BLaER1 (cell line): Measurements from ENCODE around the gene MALAT1.

Experiments used
- H3K27ac ChIP-seq: shearing (Covaris generic); formaldehyde crosslinking; 2 replicates; pipeline ENCODE4 v1.8.1; 2022
- H3K27me3 ChIP-seq: shearing (Covaris generic); formaldehyde crosslinking; 2 replicates; pipeline ENCODE4 v1.8.1; 2022
- H3K36me3 ChIP-seq: shearing (Covaris generic); formaldehyde crosslinking; 2 replicates; pipeline ENCODE4 v1.8.1; 2022
- H3K4me1 ChIP-seq: shearing (Covaris generic); formaldehyde crosslinking; 2 replicates; pipeline ENCODE4 v1.8.1; 2022
- H3K4me2 ChIP-seq: shearing (Covaris generic); formaldehyde crosslinking; 2 replicates; pipeline ENCODE4 v1.8.1; 2022
- H3K4me3 ChIP-seq: shearing (Covaris generic); formaldehyde crosslinking; 2 replicates; pipeline ENCODE4 v1.8.1; 2022
- H3K9ac ChIP-seq: shearing (Covaris generic); formaldehyde crosslinking; 2 replicates; pipeline ENCODE4 v1.8.1; 2022
- H3K9me3 ChIP-seq: shearing (Covaris generic); formaldehyde crosslinking; 2 replicates; pipeline ENCODE4 v1.8.1; 2022
- H4K20me1 ChIP-seq: shearing (Covaris generic); formaldehyde crosslinking; 2 replicates; pipeline ENCODE4 v1.8.1; 2022
- Cebpa-rat ChIP-seq: shearing (Covaris generic); IDR thresholded peaks from 2 replicates; pipeline ENCODE4 v1.8.1; 2022

The MALAT1 gene

DNA sequence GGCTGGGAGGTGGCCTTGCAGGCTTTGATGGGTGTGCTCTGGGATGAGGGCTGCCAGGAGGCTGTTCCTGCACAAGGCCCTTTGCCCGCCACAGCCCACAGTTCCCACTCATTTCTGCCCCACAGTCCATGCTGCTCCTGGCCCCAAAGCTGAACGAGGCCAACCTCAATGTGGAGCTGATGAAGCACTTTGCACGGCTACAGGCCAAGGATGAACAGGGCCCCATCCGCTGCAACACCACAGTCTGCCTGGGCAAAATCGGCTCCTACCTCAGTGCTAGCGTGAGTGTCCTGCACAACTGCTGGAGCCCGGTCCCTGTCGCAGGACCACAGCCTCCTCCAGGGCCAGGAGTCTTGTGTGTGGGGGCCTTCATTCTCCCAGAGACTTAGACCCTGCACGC, 36.3 kb downstream of the MALAT1 start:
- Histone ChIP-seq H3K4me3 (no peak overlapping the region), H3K36me3 (peaks cover 85% of the 10 kb centered on the region), H3K9ac (no peak overlapping the region), H3K27ac (no peak overlapping the region), H3K27me3 (no peaks in the 10 kb centered on the region), H3K4me1 (peaks cover 31% of the 10 kb centered on the region), H3K9me3 (no peaks in the 10 kb centered on the region), H3K4me2 (no peak overlapping the region), H4K20me1 (peaks cover 47% of the 10 kb centered on the region)
- TF ChIP-seq Cebpa-rat: no peak

DNA sequence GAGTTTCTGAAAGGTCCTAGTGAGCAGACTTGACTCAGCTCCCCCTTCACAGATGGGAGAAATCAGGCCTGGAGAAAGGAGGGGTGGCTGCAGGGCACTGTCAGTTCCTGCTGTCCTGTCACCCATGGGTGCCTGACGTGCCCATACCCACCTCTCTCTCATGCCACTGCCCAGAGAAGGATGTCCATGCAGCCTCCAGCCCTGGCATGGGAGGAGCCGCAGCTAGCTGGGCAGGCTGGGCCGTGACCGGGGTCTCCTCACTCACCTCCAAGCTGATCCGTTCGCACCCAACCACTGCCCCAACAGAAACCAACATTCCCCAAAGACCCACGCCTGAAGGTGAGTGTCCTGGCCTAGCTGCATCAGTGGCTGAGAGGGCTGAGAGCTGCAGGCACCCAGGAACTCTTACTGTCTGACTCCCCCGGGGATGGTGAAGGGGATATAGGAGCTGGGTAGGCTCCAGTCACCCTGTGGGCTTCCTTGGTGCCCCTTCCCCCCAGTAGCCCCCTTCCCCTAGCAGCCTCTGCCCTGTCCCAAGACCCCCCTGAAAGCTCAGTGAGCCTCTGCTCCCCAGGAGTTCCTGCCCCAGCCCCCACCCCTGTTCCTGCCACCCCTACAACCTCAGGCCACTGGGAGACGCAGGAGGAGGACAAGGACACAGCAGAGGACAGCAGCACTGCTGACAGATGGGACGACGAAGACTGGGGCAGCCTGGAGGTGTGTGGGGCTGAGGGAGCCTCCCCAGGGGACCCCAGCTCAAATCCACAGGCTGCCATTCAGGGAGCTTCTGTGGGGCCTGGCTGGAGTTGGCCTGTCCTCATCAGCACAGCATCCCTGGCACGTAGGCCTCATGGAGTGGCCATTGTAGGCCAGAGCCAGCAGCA, 37.8 kb downstream of the MALAT1 start:
- H3K4me3 ChIP-seq: no peak overlapping the region
- no peak for TF ChIP-seq Cebpa-rat
- H4K20me1 ChIP-seq: peaks cover 40% of the 10 kb centered on the region
- peaks cover 70% of the 10 kb centered on the region for H3K36me3 ChIP-seq
- H3K27me3 ChIP-seq: no peaks in the 10 kb centered on the region
- peaks cover 39% of the 10 kb centered on the region for H3K4me1 ChIP-seq
- 0 out of 2 replicates have a peak overlapping the region, but pooled peaks have one; percentile 42 for H3K4me2 ChIP-seq
- H3K27ac ChIP-seq: peak overlapping the region; percentile 20; the same call in 1 of the 2 replicates
- H3K9ac ChIP-seq: peak overlapping the region; percentile 15; the same call in 1 of the 2 replicates
- H3K9me3 ChIP-seq: no peaks in the 10 kb centered on the region

DNA sequence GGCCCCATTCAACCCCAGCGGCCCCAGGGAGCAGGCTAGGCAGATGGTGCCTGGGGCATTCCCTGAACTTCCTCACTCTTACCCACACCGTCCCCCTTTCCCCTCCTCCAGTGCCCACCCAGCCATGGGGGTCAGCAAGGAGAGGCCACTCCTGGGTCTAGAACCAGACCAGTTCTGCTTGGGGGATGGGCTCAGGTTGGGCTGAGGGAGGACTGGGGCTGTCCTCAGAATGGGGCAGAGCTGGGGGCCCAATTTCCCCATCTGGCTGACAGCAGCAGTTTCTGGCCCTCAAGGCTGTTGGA, 38.4 kb downstream of the MALAT1 start:
- H3K4me2 ChIP-seq: peak overlapping the region; percentile 42; the same call in 1 of the 2 replicates
- peak overlapping the region; percentile 20; the same call in 1 of the 2 replicates for H3K27ac ChIP-seq
- H3K9ac ChIP-seq: peak overlapping the region; percentile 15; the same call in 1 of the 2 replicates

DNA sequence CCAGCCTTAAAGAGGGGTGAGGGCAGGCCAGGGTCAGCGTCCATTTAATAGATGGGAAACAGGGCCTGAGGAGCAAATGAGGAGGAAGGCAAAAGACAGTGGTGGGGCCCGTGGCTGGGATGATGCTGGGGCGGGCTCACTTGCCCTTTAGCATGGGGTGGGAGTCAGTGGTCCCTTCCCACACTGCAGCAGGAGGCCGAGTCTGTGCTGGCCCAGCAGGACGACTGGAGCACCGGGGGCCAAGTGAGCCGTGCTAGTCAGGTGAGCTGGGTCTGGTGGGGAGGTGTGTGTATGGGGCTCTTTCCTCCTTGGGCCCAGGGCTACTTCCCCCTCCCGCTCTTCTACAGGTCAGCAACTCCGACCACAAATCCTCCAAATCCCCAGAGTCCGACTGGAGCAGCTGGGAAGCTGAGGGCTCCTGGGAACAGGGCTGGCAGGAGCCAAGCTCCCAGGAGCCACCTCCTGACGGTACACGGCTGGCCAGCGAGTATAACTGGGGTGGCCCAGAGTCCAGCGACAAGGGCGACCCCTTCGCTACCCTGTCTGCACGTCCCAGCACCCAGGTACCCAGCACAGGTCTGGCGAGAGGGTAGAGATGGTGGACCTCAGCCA, 38.9 kb downstream of the MALAT1 start:
- Histone ChIP-seq H3K27me3 (no peaks in the 10 kb centered on the region), H3K9ac (peak overlapping the region; percentile 15; the same call in 1 of the 2 replicates), H4K20me1 (peaks cover 40% of the 10 kb centered on the region), H3K9me3 (no peaks in the 10 kb centered on the region), H3K4me2 (peak overlapping the region; percentile 42), H3K4me3 (no peak overlapping the region), H3K4me1 (peaks cover 49% of the 10 kb centered on the region), H3K36me3 (peaks cover 59% of the 10 kb centered on the region), H3K27ac (peak overlapping the region; percentile 20)
- TF ChIP-seq Cebpa-rat: no peak

More for the DNA sequence above, 38.4 kb downstream of the MALAT1 start:
- H3K27me3 ChIP-seq: no peaks in the 10 kb centered on the region
- H3K4me1 ChIP-seq: peaks cover 45% of the 10 kb centered on the region
- H3K4me3 ChIP-seq: no peak overlapping the region
- peaks cover 40% of the 10 kb centered on the region for H4K20me1 ChIP-seq
- no peak for TF ChIP-seq Cebpa-rat
- no peaks in the 10 kb centered on the region for H3K9me3 ChIP-seq
- peaks cover 64% of the 10 kb centered on the region for H3K36me3 ChIP-seq

DNA sequence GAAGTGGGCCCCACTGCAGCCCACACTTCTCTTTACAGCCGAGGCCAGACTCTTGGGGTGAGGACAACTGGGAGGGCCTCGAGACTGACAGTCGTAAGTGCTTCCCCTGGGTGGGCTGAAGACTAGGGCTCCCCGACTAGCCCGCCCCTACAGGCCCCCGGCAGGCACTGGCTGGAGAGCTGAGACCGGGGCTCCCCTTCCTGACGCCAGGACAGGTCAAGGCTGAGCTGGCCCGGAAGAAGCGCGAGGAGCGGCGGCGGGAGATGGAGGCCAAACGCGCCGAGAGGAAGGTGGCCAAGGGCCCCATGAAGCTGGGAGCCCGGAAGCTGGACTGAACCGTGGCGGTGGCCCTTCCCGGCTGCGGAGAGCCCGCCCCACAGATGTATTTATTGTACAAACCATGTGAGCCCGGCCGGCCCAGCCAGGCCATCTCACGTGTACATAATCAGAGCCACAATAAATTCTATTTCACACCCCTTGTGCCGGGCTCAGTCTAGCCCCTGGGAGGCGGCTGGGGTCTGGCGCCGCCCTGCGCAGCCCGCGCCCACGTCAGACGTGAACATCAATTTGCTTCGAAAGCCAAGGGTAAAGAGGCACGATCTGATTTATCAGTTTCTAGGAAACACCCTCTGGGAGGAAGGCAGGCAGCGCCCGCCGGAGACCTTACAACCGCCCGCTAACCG, 39.5 kb downstream of the MALAT1 start:
- Histone ChIP-seq H3K4me2 (peak overlapping the region; percentile 42), H3K36me3 (peaks cover 53% of the 10 kb centered on the region), H3K9me3 (no peaks in the 10 kb centered on the region), H3K27me3 (no peaks in the 10 kb centered on the region), H3K4me1 (peaks cover 56% of the 10 kb centered on the region), H4K20me1 (peaks cover 40% of the 10 kb centered on the region), H3K9ac (no peak overlapping the region), H3K27ac (peak overlapping the region; percentile 20; the same call in 1 of the 2 replicates), H3K4me3 (no peak overlapping the region)
- TF ChIP-seq Cebpa-rat: no peak

DNA sequence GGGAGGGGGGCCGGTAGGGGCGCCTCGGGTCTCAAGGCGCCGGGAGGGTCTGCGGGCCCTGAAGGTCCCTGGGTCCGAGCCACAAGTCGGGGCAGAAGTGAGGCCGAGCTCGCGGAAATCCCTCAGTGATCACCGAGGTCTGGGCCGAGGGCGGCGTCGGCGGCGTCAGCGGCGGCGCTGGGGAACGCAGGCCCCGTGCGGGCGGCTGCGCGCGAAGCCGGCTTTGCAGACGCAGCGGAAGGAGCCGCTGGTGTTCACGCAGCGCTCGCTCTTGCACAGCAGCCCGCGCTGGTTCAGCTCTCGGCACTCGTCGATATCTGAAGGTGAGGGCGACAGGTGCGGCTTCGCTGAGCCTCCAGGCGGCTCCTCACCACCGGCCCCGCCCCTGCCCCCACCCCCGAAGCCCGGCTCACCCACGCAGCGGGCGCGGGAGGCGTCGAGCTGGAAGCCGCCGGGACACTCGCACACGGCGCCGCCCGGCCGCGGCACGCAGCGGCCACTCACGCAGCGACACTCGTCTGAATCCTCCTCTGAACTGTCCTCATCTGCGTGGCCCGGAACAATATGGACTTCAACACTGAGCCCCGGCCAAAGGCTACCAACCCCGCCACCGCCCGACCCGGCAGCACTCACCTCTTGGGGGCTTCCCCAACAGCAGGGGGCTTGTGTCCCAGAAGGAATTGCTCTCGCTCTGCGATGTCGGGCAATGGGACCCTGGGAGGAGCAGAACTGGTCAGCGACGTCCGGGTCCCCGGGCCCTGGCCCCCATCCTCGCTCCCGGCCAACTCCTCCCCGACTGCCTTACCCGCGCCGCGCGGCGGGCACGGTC, 40.3 kb downstream of the MALAT1 start:
- H3K9me3 ChIP-seq: no peaks in the 10 kb centered on the region
- peak overlapping the region; percentile 70 for H3K4me3 ChIP-seq
- H4K20me1 ChIP-seq: peaks cover 40% of the 10 kb centered on the region
- H3K27me3 ChIP-seq: no peaks in the 10 kb centered on the region
- H3K4me1 ChIP-seq: peaks cover 63% of the 10 kb centered on the region
- peak overlapping the region; percentile 80 for H3K9ac ChIP-seq
- H3K36me3 ChIP-seq: peaks cover 45% of the 10 kb centered on the region
- no peak for TF ChIP-seq Cebpa-rat
- H3K4me2 ChIP-seq: peak overlapping the region; percentile 100
- peak overlapping the region; percentile 89 for H3K27ac ChIP-seq

DNA sequence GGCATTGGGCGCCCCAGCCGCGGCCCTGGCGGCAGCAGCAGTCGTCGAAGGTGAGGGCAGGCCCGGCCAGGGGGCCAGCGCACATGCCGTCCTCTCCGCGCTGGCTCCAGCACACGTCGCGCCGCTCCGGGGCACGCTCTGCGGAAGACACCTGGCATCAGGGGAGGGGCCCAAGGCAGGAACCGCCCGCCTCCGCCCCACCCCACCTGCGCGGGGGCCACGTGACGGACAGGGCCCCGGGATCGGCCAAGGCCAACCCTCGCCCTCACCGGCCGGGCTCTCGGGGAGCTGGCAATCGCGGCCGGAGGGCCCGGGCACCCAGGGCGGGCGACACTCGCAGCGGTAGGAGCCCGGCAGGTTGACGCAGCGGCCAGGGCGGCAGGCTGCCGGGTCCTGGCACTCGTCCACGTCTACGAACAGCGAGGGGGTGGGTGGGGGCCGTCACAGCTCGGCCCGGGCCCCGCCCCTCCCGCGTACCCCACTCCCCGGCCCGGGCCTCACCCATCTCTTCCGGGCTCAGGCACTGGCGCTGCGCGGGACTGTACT, 41.0 kb downstream of the MALAT1 start:
- TF ChIP-seq Cebpa-rat: no peak
- no peaks in the 10 kb centered on the region for H3K27me3 ChIP-seq
- H3K9me3 ChIP-seq: no peaks in the 10 kb centered on the region
- peak overlapping the region; percentile 100 for H3K4me2 ChIP-seq
- H3K36me3 ChIP-seq: peaks cover 41% of the 10 kb centered on the region
- peaks cover 70% of the 10 kb centered on the region for H3K4me1 ChIP-seq
- H3K27ac ChIP-seq: peak overlapping the region; percentile 89
- H3K9ac ChIP-seq: peak overlapping the region; percentile 80
- peaks cover 40% of the 10 kb centered on the region for H4K20me1 ChIP-seq
- H3K4me3 ChIP-seq: peak overlapping the region; percentile 70

DNA sequence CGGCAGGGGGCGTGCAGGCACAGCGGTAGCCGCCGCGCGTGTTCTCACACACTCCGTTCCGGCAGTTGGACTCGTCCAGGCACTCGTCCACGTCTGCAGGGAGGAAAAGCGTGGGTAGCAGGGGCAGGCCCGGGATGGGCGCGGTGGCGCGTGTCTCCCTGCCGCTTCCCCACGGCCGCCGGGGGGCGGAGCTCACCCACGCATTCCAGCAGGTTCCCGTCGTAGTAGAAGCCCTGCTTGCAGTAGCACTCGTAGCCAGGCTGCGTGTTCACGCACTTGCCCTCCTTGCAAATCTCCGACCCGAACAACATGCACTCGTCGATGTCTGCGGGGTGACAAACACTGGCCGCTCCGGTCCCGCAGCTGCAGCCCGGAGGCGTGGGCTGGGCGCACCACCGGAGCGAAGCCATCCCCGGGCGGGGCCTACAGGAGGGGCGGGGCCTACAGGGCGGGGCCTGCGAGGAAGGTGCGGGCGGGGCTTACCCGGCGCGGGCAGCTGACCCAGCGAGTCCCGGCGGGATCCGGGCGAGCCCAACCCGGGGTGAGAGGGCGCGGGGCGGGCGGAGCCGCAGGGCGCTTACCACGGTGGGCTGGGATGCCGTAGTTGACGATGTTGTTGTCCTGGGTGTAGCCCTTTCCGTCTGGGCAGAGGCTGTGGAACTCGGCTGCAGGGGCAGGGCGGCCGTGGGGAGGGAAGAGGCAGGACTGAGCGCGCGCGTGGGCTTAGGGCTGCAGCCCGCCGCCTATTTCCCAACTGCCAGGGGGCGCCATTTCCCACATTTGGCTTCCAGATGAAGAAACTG, 41.6 kb downstream of the MALAT1 start:
- H3K27ac ChIP-seq: peak overlapping the region; percentile 89
- no peak for TF ChIP-seq Cebpa-rat
- peak overlapping the region; percentile 80 for H3K9ac ChIP-seq
- H3K4me3 ChIP-seq: peak overlapping the region; percentile 70
- H3K4me1 ChIP-seq: peaks cover 77% of the 10 kb centered on the region
- H3K4me2 ChIP-seq: peak overlapping the region; percentile 100
- peaks cover 38% of the 10 kb centered on the region for H4K20me1 ChIP-seq
- H3K9me3 ChIP-seq: no peaks in the 10 kb centered on the region
- H3K36me3 ChIP-seq: peaks cover 34% of the 10 kb centered on the region
- no peaks in the 10 kb centered on the region for H3K27me3 ChIP-seq
